OCI-LY7 (cell line): ENCODE results near the gene IQGAP3.

Experiments used
- EZH2phosphoT487 ChIP-seq: fragments of 200-600 bp; sonication (generic); IDR thresholded peaks from 2 replicates; pipeline ENCODE4 v1.6.1; 2018; ENCODE audit warnings: low read depth, borderline replicate concordance, mild to moderate bottlenecking, mixed run types, antibody characterized with exemption, low read length, moderate library complexity, mixed read lengths
- TF ChIP-seq, protein P1 (sequence below): fragments of 200-600 bp; sonication (generic); conservative IDR thresholded peaks from 2 replicates; pipeline ENCODE4 v1.5.1; 2014; ENCODE audit warnings: mild to moderate bottlenecking, antibody characterized with exemption, low read length, moderate library complexity, mixed read lengths

DNA sequence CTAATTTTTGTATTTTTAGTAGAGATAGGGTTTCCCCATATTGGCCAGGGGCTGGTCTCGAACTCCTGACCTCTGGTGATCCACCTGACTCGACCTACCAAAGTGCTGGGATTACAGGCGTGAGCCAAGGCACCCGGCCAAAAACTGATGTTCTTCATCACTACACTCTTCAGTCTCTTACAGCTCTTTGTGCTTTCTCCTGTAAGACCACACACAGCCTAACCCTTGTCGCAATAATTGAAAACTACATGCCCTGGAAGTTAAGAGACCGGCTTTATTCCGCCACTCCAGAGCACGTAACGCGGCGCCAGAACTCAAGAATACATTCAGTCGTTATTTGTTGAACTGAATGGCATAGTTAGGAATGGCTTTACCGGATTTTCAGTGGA is 28.4 kb upstream of the IQGAP3 start:
- TF ChIP-seq, protein P1, sequence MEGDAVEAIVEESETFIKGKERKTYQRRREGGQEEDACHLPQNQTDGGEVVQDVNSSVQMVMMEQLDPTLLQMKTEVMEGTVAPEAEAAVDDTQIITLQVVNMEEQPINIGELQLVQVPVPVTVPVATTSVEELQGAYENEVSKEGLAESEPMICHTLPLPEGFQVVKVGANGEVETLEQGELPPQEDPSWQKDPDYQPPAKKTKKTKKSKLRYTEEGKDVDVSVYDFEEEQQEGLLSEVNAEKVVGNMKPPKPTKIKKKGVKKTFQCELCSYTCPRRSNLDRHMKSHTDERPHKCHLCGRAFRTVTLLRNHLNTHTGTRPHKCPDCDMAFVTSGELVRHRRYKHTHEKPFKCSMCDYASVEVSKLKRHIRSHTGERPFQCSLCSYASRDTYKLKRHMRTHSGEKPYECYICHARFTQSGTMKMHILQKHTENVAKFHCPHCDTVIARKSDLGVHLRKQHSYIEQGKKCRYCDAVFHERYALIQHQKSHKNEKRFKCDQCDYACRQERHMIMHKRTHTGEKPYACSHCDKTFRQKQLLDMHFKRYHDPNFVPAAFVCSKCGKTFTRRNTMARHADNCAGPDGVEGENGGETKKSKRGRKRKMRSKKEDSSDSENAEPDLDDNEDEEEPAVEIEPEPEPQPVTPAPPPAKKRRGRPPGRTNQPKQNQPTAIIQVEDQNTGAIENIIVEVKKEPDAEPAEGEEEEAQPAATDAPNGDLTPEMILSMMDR, result no peak
- no peak for TF ChIP-seq EZH2phosphoT487
